ENCODE results near the gene PXDN. TPM values are rescaled to one million over a fixed set of nuclear protein-coding genes. Genes with fewer than 3 reads are reported as not detected.

The PXDN gene
- total and polyA plus RNA-seq, 9 of the 15 experiments (the other 6 are each of a cell fraction or from before 2014, with no cell fraction given), result 0.49 TPM; not detected in 8

GRCh38 chr2:1709335-1709605, 35.0 kb downstream of the PXDN start:
- BruUV-seq (replicated peaks), result no TSS peak
- Histone ChIP-seq H3K4me2 (ENCODE audit: insufficient read depth, low read length) (no peak overlapping the region), H3K4me3 (no peak overlapping the region), H2AFZ (ENCODE audit: low read depth, low read length) (no peak overlapping the region), H4K20me1 (replicated peaks; ENCODE audit: control insufficient read depth, insufficient read depth, low read length) (no peaks in the 10 kb centered on the region), H3K9me3 (replicated peaks; ENCODE audit: control insufficient read depth, insufficient read depth, low read depth, low read length) (no peaks in the 10 kb centered on the region), H3K36me3 (ENCODE audit: control insufficient read depth, insufficient read depth, low read length) (no peaks in the 10 kb centered on the region), H3K9ac (ENCODE audit: insufficient read depth in 1 of 2, low read depth in 2 of 2, low read length in 2 of 2) (no peak overlapping the region), H3K79me2 (ENCODE audit: control insufficient read depth, insufficient read depth, low read length) (no peaks in the 10 kb centered on the region), H3K9me1 (ENCODE audit: control insufficient read depth, insufficient read depth, low read length) (no peaks in the 10 kb centered on the region), H3K27me3 (ENCODE audit: control insufficient read depth in 2 of 2, insufficient read depth in 2 of 2, low read length in 2 of 2) (peaks cover 0 to 43% of the 10 kb centered on the region in 2 experiments; a peak in 2 of 5 replicates), H3K4me1 (replicated peaks in 1 of 2; ENCODE audit: control insufficient read depth in 2 of 2, insufficient read depth in 2 of 2, low read length in 2 of 2) (no peaks in the 10 kb centered on the region), H3K27ac (ENCODE audit: extremely low read depth, low read depth, low read length) (no peak overlapping the region)
- POLR2A ChIA-PET, result no interaction called here
- in situ Hi-C loops (cut with MboI) (no loop called here), intact Hi-C loops (cut with micrococcal nuclease) (no loop called here)
- ATAC-seq (no peak), DNase-seq (ENCODE audit: extremely low read depth in 1 of 4, low spot score in 3 of 4) (no peak), FAIRE-seq (no peak)
- 0% methylated on average over 8 of the region's 8 CpGs for WGBS (ENCODE audit: insufficient coverage, low coverage, missing lambda C conversion rate)
- CTCF ChIA-PET (ENCODE audit: low intra/inter-chr PET ratio), result no interaction called here
- no peak for TF ChIP-seq NFATC3 (IDR thresholded peaks at IDR 0.05)
- no peak for TF ChIP-seq RFX7 (CRISPR knock-in tag; IDR thresholded peaks at IDR 0.05)
- no peak for TF ChIP-seq PHB (CRISPR knock-in tag; IDR thresholded peaks at IDR 0.05)
- TF ChIP-seq FOXK1 (CRISPR knock-in tag; IDR thresholded peaks at IDR 0.05; ENCODE audit: borderline replicate concordance), result no peak
- TF ChIP-seq TCF15 (CRISPR knock-in tag; IDR thresholded peaks at IDR 0.05), result no peak
- TF ChIP-seq, protein P1, sequence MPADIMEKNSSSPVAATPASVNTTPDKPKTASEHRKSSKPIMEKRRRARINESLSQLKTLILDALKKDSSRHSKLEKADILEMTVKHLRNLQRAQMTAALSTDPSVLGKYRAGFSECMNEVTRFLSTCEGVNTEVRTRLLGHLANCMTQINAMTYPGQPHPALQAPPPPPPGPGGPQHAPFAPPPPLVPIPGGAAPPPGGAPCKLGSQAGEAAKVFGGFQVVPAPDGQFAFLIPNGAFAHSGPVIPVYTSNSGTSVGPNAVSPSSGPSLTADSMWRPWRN (IDR thresholded peaks at IDR 0.05; ENCODE audit: low read depth), result no peak

Measured in K562 (cell line).